Subcutaneous adipose tissue (tissue), 4 donors: ENCODE results near the gene UFD1. TPM values are rescaled to one million over a fixed set of nuclear protein-coding genes. Genes with fewer than 3 reads are reported as not detected.

Experiments
- total RNA-seq, 4 donors: library from RNA; depleted of rRNA; stranded (reverse); fragments of >200 nt; gene quantifications; one replicate each; pipeline ENCODE4 v1.1.0, GENCODE V29; 2016
- TF ChIP-seq, protein P1 (sequence below): fragments of 450-650 bp; IDR thresholded peaks from one replicate; pipeline ENCODE4 v1.5.1; 2016; ENCODE audit warnings: low read depth, mild to moderate bottlenecking, control low read depth, antibody characterized with exemption, moderate library complexity

The UFD1 gene
- total RNA-seq, 4 donors from 2014 or later = 33.9 to 43.6 (median 35.4) TPM

GRCh38 chr22:19524170-19525115 lies 45.5 kb upstream of the UFD1 start, which contains the start of gene CLDN5:
Gene CLDN5 (minus strand): TSS chr22:19524410. CDS start chr22:19524255, 155 bp downstream.
- TF ChIP-seq, protein P1, sequence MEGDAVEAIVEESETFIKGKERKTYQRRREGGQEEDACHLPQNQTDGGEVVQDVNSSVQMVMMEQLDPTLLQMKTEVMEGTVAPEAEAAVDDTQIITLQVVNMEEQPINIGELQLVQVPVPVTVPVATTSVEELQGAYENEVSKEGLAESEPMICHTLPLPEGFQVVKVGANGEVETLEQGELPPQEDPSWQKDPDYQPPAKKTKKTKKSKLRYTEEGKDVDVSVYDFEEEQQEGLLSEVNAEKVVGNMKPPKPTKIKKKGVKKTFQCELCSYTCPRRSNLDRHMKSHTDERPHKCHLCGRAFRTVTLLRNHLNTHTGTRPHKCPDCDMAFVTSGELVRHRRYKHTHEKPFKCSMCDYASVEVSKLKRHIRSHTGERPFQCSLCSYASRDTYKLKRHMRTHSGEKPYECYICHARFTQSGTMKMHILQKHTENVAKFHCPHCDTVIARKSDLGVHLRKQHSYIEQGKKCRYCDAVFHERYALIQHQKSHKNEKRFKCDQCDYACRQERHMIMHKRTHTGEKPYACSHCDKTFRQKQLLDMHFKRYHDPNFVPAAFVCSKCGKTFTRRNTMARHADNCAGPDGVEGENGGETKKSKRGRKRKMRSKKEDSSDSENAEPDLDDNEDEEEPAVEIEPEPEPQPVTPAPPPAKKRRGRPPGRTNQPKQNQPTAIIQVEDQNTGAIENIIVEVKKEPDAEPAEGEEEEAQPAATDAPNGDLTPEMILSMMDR = no peak

DNA sequence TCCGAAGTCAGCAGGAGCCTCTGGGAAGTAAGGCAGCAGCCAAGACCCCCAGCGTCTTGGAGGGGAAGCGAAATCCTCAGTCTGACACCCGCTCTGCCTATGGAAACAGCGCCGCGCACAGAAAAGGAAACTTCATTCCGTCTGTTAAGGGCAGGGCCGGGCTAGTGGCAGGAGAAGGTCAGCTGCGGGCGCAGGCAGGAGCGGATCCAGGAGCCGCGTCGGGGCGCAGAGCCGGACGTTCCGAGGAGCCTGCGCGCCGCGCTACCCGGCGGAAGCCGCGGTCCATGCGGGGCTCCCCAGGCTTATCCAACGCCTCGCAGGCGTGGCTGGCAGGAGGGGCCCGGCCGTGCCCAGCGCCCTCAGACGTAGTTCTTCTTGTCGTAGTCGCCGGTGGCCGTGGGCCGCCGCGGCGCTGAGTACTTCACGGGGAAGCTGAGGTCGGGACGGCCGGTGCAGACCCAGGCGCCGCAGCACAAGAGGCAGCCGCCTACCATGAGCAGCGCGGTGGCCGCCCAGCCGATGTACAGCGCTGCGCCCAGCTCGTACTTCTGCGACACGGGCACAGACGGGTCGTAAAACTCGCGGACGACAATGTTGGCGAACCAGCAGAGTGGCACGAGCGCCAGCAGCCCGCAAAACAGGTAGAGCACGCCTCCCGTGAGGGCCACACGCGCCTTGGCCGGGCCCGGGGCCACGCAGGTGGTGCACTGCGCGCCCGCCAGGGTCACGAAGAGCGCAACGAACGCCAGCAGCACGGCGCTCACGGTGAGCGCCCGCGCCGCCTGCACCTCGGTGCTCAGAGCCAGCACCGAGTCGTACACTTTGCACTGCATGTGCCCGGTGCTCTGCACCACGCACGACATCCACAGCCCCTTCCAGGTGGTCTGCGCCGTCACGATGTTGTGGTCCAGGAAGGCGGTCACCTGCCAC lies 44.5 kb upstream of the UFD1 start:
- TF ChIP-seq, protein P1 = no peak

DNA sequence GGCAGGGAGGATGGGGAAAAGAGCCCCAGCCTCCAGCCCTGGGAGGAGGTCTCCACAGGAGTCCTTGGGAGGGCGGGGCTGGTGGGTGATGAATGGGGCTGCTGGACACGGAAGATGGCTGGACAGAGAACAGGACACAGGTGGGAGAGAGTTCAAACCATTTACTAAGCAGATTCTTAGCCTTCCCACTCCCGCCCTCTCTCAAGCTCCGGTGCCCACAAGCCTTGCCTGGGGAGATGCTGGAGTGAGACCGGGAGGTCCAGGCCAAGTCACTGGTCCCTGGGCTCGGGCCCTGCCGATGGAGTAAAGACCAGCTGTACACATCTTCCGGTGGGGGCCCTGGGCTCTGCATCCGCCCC lies 43.9 kb upstream of the UFD1 start:
- TF ChIP-seq, protein P1 = no peak

GRCh38 chr22:19522190-19522880 lies 43.3 kb upstream of the UFD1 start:
- TF ChIP-seq, protein P1 = no peak

DNA sequence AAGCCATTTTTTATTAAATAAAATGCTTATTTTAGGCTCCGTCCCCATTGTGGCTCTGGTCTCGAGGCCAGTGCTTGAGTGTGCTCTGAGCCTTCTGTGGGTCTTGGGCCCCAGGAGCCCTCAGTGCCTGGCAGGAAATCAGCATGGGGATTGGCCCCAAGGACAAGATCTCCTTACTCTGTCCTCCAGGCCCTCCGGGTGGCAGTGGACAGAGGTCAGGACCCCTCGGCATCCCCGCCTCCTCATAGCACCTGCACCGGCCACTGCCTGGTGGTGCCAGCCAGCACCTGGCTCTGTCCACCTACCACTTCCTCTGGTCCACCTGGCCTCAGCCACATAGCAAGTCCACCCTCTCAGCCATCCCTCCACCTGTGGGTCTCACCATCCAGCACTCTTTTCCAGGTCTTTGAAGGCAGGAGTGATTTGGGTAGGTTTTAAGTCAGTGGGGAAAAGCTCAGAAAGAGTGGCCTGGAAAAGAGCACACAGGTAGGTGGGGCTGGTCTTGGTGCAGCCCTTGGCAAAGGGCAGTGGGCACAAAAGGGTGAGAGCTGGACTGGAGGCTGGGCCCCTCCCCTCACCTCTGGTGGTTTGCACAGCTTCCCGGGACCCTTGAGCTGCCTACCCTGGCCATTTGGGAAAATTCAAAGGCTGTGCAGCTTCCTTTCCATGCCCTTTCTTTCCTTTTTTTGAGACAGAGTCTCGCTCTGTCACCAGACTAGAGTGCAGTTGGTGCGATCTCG lies 41.7 kb upstream of the UFD1 start:
- TF ChIP-seq, protein P1 = no peak

GRCh38 chr22:19520007-19520406 lies 41.0 kb upstream of the UFD1 start:
- TF ChIP-seq, protein P1 = no peak
